Measurements from ENCODE around the gene SNX20.

Gene SNX20

DNA sequence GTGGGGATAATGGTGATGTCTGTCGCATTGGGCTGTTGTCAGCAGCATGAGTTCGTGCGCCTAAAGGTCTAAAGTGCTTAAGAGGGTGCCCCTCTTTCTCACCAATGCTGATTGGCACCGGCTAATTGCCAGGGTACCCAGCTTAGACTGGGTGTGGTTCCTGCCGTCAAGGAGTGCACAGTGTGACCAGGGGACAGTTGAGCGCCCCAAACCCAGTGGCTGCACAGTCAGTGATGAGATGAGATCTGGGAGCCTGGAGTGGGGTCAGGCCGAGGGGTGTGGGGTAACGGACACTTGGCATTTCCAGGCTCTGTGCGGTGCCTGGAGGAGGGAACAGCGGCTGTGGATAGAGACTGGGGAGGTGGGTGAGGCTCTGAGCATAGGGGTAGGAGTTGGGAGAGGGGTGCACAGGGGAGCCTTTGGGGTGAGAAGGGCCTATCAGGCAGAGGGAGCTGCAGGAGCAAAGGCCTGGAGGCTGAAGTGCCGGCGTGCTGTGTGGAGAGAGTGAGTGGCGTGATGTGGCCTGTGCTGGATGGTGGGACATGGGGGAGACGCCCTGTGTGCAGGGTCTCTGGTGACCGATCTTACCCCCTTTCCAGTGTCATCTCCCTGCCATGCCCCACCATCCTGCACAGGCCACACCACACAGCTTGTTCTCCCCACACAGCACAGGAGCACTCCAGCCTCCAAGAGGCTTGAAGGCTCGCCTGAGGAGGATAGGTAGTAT is 58.3 kb downstream of the SNX20 start:
- no peak for DNase-seq (ENCODE audit: low spot score)
- Histone ChIP-seq H3K27ac (no peak overlapping the region), H3K4me3 (no peak overlapping the region)
- TF ChIP-seq, protein P1, sequence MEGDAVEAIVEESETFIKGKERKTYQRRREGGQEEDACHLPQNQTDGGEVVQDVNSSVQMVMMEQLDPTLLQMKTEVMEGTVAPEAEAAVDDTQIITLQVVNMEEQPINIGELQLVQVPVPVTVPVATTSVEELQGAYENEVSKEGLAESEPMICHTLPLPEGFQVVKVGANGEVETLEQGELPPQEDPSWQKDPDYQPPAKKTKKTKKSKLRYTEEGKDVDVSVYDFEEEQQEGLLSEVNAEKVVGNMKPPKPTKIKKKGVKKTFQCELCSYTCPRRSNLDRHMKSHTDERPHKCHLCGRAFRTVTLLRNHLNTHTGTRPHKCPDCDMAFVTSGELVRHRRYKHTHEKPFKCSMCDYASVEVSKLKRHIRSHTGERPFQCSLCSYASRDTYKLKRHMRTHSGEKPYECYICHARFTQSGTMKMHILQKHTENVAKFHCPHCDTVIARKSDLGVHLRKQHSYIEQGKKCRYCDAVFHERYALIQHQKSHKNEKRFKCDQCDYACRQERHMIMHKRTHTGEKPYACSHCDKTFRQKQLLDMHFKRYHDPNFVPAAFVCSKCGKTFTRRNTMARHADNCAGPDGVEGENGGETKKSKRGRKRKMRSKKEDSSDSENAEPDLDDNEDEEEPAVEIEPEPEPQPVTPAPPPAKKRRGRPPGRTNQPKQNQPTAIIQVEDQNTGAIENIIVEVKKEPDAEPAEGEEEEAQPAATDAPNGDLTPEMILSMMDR (IDR thresholded peaks at IDR 0.05), result no peak

DNA sequence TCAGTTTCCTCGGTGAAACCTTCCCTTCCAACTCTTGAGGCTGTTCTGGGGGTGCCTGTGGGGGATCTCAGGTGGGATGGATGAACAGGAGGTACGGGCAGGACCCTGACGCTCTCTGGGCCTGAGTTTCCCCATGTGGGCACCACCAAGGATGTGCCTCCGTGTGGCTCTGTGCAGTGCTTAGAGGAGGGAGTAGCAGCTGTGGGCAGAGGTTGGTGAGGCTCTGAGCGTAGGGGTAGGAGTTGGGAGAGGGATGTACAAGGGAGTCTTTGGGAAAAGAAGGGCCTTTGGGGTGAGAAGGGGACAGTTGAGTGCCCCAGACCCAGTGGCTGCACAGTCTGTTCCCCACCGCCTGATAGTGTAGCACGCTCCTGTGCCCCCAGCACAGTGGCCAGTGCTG is 59.1 kb downstream of the SNX20 start:
- Histone ChIP-seq H3K27ac (no peak overlapping the region), H3K4me3 (no peak overlapping the region)
- DNase-seq (ENCODE audit: low spot score), result no peak
- TF ChIP-seq, protein P1 (IDR thresholded peaks at IDR 0.05), result no peak
